ENCODE results near the gene SMPD1.

DNA sequence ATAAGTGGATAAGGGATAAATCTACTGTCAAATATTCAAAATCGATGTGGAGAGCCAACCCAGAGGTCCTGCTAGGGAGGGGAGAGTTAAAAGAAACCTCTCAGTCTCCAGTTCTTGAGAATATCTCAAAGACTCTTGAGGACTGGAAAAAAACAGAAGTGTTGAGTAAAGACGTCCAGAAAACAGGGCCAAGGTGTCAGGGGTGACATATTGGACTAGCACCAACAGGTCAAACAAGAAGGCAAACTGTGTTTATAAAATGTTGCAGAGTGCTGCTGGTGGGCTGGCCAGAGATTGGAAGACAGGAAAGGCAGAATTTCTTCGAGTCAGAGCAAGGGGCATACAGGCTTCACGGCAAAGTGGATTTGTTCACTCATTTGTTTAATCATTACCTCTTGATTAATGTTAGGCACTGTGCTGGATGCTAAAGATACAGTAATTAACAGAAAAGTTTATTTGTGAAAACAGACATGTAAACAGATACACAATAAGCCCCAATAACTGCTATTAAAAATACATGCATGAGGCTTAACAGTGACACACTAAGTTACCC, 33.7 kb upstream of the SMPD1 start:
- TF ChIP-seq, protein P1, sequence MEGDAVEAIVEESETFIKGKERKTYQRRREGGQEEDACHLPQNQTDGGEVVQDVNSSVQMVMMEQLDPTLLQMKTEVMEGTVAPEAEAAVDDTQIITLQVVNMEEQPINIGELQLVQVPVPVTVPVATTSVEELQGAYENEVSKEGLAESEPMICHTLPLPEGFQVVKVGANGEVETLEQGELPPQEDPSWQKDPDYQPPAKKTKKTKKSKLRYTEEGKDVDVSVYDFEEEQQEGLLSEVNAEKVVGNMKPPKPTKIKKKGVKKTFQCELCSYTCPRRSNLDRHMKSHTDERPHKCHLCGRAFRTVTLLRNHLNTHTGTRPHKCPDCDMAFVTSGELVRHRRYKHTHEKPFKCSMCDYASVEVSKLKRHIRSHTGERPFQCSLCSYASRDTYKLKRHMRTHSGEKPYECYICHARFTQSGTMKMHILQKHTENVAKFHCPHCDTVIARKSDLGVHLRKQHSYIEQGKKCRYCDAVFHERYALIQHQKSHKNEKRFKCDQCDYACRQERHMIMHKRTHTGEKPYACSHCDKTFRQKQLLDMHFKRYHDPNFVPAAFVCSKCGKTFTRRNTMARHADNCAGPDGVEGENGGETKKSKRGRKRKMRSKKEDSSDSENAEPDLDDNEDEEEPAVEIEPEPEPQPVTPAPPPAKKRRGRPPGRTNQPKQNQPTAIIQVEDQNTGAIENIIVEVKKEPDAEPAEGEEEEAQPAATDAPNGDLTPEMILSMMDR (IDR thresholded peaks at IDR 0.05) = no peak
- no peak for TF ChIP-seq POLR2A (IDR thresholded peaks at IDR 0.05)
